ENCODE results near the gene ZFP64. TPM values are rescaled to one million over a fixed set of nuclear protein-coding genes. Genes with fewer than 3 reads are reported as not detected.

Gene ZFP64
- total RNA-seq, 2 donors from 2014 or later = 11.5 to 14.4 TPM

GRCh38 chr20:52118016-52118623, 73.5 kb downstream of the ZFP64 start:
- no peaks in the 10 kb centered on the region for H3K4me1 ChIP-seq (ENCODE audit: control insufficient read depth in 1 of 2, low read depth in 2 of 2)
- H3K4me3 ChIP-seq = no peak overlapping the region
- TF ChIP-seq CTCF (IDR thresholded peaks at IDR 0.05) = no peak
- ATAC-seq (ENCODE audit: insufficient number of reproducible peaks, low FRiP score, low read depth) = no peak
- DNase-seq (ENCODE audit: low spot score) = no peak
- H3K36me3 ChIP-seq = no peaks in the 10 kb centered on the region
- H3K27ac ChIP-seq = no peak overlapping the region
- H3K9me3 ChIP-seq = no peaks in the 10 kb centered on the region
- H3K27me3 ChIP-seq (replicated peaks; ENCODE audit: insufficient read depth) = no peaks in the 10 kb centered on the region

DNA sequence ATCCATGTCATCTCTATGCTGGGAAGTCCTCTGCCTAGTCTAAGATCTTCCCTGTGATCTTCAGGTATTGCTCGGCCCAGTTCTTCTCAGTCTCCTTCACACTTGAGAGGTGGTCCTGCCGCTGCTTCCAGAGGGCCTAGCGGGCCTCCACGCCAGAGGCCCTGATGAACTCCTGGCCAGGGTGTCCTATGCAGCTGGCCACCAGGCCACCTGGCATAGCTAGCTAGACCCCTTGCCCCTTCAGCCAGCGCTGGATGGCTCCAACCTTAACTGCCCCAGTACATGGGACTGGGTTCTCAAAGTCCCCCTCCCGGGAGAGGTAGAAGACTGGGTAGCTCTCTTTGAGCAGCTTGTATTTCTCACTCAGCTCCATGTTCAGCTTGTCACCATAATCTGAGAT, 81.1 kb downstream of the ZFP64 start:
- no peak overlapping the region for H3K27ac ChIP-seq
- DNase-seq (ENCODE audit: low spot score) = no peak
- H3K4me1 ChIP-seq (ENCODE audit: control insufficient read depth in 1 of 2, low read depth in 2 of 2) = peaks cover under 1 to 9% of the 10 kb centered on the region in 2 donors
- TF ChIP-seq CTCF (IDR thresholded peaks at IDR 0.05) = no peak
- H3K9me3 ChIP-seq = no peaks in the 10 kb centered on the region
- H3K36me3 ChIP-seq = no peaks in the 10 kb centered on the region
- H3K4me3 ChIP-seq = no peak overlapping the region
- no peaks in the 10 kb centered on the region for H3K27me3 ChIP-seq (replicated peaks; ENCODE audit: insufficient read depth)
- no peak for ATAC-seq (ENCODE audit: insufficient number of reproducible peaks, low FRiP score, low read depth)

- H3K27me3 ChIP-seq (replicated peaks; ENCODE audit: insufficient read depth) = peaks cover 6% of the 10 kb centered on the region
- no peak overlapping the region for H3K27ac ChIP-seq
- no peak for TF ChIP-seq CTCF (IDR thresholded peaks at IDR 0.05)
- no peaks in the 10 kb centered on the region for H3K36me3 ChIP-seq
- H3K9me3 ChIP-seq = no peaks in the 10 kb centered on the region
- peak overlapping the region; percentile 69 for H3K4me3 ChIP-seq
- ATAC-seq (ENCODE audit: insufficient number of reproducible peaks, low FRiP score, low read depth) = no peak
- peaks cover 16 to 29% of the 10 kb centered on the region in 2 donors for H3K4me1 ChIP-seq (ENCODE audit: control insufficient read depth in 1 of 2, low read depth in 2 of 2)
- no peak for DNase-seq (ENCODE audit: low spot score)
Observed at GRCh38 chr20:52105442-52106422, 85.8 kb downstream of the ZFP64 start.

DNA sequence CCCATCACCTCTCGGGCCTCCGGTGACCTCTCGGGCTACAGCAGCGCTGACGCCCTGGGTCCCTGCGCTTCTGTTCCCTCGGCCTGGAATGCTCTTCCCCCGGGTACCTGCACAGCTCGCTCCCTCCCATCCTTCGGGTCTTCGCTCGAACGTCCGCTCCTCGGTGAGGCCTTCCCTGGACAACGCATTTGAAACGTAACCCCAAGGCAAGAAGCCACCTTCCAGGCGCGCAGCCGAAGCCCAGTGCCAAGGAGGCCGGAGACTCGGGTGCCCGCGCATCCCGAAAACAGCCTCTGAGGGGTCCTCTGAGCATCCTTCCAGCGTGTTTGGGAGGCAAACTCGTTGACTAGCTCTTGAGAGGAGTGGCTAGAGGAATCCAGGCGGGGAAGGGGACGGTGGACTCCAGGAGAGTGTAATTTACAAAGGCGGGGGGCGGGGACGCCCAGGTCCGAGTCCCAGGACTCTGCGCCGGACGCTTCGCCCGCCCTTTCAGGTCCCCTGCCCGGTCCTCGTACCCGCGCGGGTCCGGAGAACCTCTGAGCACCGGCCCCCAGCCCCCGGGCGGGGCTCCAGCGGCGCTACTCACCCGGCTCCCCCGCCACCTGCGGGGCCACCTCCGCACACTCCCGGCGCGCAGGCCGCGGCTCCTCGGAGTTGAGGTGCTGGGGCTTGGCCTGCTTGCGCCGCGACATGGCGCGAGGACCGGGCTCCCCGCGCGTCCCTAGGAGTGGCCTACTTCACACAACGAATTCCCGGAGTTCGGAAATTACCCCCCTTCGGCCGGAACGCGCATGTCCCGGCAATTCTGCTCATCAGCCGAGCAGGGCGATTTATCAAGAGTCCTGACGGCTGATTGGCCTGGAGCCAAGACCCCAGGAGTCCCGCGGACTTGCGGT, 86.8 kb downstream of the ZFP64 start:
- no peak overlapping the region for H3K27ac ChIP-seq
- ATAC-seq (ENCODE audit: insufficient number of reproducible peaks, low FRiP score, low read depth) (no peak), DNase-seq (ENCODE audit: low spot score) (no peak)
- H3K4me1 ChIP-seq (ENCODE audit: control insufficient read depth in 1 of 2, low read depth in 2 of 2) = peaks cover 16 to 29% of the 10 kb centered on the region in 2 donors
- peaks cover 6% of the 10 kb centered on the region for H3K27me3 ChIP-seq (replicated peaks; ENCODE audit: insufficient read depth)
- no peaks in the 10 kb centered on the region for H3K36me3 ChIP-seq
- no peaks in the 10 kb centered on the region for H3K9me3 ChIP-seq
- no peak for TF ChIP-seq CTCF (IDR thresholded peaks at IDR 0.05)
- H3K4me3 ChIP-seq = peak overlapping the region; percentile 69
